HG03520 (cell line): Measurements from ENCODE around the gene MRAP2.
"Not testable (repeated sequence)": the region's sequence is repeated elsewhere in the genome, so short reads cannot be mapped to it uniquely, and the experiment has no call there.

Source experiments
- ATAC-seq: cut with Tn5 transposase; IDR thresholded peaks from one replicate; pipeline ENCODE4 v1.9.1; 2021; ENCODE audit warnings: mild to moderate bottlenecking, moderate library complexity; ENCODE audit not compliant: unreplicated experiment

Gene MRAP2

DNA sequence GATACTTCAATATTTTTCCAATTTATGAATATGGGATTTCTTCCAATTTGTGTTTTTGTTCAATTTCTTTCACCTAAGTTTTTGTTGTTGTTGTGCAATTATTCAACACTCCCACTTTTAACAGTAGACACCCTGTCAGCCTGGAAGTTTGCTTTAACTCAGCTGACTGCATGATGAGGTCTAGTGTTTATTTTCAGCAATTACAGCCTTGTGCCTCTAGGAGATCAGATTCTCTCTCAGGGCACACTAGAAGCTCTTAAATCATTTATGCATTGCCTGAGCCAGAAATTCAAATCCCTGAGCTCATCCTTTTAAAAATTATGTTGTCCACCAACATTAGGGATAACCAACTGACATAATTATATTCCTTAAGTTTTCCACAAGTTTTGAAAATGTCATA is 85.7 kb downstream of the MRAP2 start:
- ATAC-seq: no peak

DNA sequence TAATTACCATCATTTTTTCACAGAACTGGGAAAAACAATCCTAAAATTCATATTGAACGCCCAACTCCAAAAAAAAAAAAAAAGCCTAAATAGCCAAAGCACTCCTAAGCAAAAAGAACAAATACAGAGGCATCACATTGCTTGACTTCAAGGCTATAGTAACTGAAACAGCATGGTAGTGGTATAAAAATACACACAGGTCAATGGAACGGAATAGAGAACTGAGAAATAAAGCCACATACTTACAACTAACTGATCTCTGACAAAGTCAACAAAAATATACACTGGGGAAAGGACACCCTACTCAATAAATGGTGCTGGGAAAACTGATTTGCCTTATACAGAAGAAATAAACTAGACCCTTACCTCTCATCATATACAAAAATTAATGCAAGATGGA is 89.6 kb downstream of the MRAP2 start:
- no peak for ATAC-seq

- ATAC-seq: not testable (repeated sequence)
Measured at GRCh38 chr6:84129588-84129987, 96.0 kb downstream of the MRAP2 start.

DNA sequence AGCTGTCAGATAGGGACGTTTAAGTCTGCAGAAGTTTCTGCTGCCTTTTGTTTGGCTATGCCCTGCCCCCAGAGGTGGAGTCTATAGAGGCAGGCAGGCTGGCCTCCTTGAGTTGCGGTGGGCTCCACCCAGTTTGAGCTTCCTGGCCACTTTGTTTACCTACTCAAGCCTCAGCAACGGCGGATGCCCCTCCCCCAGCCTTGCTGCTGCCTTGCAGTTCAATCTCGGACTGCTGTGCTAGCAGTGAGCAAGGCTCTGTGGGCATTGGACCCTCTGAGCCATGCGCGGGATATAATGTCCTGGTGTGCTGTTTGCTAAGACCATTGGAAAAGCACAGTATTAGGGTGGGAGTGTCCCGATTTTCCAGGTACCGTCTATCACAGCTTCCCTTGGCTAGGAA is 99.8 kb downstream of the MRAP2 start:
- ATAC-seq: not testable (repeated sequence)

- ATAC-seq: no peak
Measured at GRCh38 chr6:84135291-84135690, 101.7 kb downstream of the MRAP2 start.

GRCh38 chr6:84136364-84137050 is 102.9 kb downstream of the MRAP2 start:
- ATAC-seq: no peak

DNA sequence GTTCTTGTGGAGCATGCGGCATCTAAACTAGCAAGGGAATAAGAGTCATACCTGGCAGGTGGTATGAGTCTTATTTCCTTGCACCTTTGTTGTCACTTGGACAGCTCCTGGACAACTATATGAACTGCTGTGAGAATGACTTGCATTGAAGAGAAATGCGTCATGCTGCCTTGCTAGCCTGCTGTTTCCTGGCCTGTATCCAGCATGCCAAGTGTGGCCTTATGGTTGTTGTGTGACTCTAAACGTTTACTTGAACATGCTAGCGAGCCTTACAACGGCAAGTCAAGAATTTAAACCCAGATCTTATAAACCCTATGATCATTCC is 103.4 kb downstream of the MRAP2 start:
- ATAC-seq: no peak

GRCh38 chr6:84137989-84138575 is 104.5 kb downstream of the MRAP2 start:
- ATAC-seq: no peak

DNA sequence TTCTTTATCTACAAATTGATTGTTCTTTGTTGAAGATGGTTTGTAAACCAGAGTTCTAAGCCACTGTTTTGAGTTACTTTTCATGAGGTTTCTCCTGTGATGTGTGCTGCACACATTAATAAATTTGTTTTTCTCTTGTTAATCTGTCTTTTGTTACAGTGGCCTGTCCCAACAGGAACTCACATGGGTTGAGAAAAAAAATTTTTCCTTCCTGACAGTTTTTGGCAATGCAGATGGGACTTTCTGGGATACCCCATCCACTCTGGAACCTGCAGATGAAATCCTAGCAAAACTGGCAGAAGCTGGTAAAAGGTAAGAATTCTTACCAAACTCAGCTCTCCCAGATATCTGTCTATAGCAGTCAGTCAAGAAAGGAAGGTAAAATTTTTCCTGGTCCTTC is 105.7 kb downstream of the MRAP2 start:
- ATAC-seq: no peak
